CD1c-positive myeloid dendritic cell (primary cell): ENCODE measurements around the gene CNTN4.

Experiments used
- DNase-seq: peaks from one replicate; pipeline ENCODE4 v3.0.0-alpha.2; 2016; ENCODE audit errors: extremely low spot score

CNTN4 gene

GRCh38 chr3:2153053-2153452 lies 54.4 kb downstream of the CNTN4 start:
- no peak for DNase-seq

- no peak for DNase-seq
Observed at GRCh38 chr3:2153547-2153946, 54.9 kb downstream of the CNTN4 start.

DNA sequence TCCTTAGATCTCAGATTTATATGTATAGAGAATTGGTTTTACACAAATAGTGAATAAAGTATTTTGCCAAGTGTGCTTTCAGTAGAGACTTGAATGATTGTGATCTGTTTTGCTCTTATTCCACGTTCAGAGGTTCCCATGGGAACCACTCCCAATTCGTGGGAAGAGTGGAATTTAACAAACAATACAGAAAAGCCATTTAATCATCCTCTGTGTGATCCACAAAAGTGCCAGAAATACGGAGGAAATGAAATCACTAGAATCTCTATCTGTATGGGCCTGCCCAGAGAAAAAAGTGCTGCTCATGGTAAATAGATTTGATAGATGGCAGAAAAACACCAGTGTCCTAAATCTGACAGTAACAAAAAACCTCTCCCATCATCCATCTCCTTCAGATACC lies 56.0 kb downstream of the CNTN4 start:
- DNase-seq, result no peak

- DNase-seq, result no peak
Observed at GRCh38 chr3:2156244-2156847, 57.7 kb downstream of the CNTN4 start.

GRCh38 chr3:2158828-2159227 lies 60.2 kb downstream of the CNTN4 start:
- no peak for DNase-seq

GRCh38 chr3:2166552-2166951 lies 67.9 kb downstream of the CNTN4 start:
- DNase-seq, result no peak

- DNase-seq, result no peak
Observed at GRCh38 chr3:2172561-2173171, 74.0 kb downstream of the CNTN4 start.

DNA sequence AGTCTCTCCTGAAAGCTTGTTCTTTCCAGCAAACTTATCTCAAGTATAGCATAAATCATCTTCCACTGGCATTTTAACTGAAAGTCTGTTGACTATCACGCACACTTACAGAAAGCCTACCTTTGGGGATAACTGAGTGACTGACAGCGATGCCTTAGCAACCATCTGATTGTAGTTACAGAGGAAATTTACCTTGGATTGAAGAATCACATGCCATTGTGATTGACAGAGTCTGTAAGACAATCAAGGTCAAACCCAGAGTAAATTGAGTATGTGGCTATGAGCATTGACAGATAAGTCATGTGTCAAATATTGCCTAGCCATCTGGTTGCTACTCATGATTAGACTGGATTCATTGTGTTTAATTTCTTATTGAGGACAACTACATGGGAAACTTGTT lies 82.0 kb downstream of the CNTN4 start:
- DNase-seq, result no peak

- DNase-seq, result no peak
Observed at GRCh38 chr3:2198776-2199279, 100.2 kb downstream of the CNTN4 start.

DNA sequence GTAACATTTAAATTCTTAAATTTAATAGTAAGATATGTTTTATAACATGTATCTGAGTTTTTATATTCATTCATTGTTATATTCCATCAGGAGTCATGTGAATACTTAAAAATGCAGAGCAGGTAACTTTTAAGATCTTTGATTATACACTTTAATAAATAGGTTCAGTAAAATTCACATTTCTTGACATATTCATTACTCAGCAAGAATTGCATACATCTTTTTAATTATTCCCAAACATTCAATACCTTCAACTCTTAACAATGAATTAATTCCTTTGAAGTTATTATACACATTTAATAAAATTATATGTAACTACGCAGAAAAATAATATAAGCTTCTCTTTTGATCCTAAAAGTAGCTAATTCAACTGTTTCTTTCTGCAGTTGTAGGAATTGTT lies 105.4 kb downstream of the CNTN4 start:
- DNase-seq, result no peak

- no peak for DNase-seq
Observed at GRCh38 chr3:2205692-2206091, 107.0 kb downstream of the CNTN4 start.

DNA sequence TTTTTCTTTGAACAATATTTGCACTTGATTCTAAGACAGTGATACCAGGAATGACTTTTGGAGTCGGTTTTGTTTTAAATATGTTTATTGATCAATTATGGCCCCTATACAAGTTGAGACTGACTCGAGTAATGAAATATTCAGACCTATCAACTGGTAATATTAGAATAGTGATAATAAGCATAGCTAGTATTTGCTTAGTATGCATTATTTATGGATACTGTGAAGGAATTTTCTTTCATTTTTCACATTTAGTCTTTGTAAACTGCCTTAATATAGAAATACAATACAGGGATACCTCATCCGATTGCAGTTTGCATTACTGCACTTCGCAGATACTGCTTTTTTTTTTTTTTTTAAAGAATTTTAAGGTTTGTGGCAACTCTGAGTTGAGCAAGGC lies 107.9 kb downstream of the CNTN4 start:
- DNase-seq, result no peak

DNA sequence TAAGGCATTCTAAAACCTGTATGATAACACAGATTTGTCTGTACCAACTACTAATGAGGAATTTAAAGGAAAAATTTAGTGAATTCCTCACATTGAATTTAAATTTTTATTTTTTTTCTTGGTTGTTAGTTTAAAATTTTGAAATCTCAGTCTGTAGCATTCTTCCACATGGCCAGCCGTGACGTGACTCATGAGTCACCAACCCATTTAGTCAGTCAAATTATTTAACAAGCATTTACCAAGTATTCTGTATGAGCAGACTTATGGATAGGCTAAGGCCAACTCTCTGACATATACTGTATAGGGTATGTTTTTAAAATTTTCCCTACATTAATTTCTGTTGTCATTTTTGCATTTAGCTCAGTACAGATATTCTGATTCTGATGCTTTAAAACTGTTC lies 112.9 kb downstream of the CNTN4 start:
- no peak for DNase-seq

GRCh38 chr3:2212206-2212605 lies 113.5 kb downstream of the CNTN4 start:
- DNase-seq, result no peak

DNA sequence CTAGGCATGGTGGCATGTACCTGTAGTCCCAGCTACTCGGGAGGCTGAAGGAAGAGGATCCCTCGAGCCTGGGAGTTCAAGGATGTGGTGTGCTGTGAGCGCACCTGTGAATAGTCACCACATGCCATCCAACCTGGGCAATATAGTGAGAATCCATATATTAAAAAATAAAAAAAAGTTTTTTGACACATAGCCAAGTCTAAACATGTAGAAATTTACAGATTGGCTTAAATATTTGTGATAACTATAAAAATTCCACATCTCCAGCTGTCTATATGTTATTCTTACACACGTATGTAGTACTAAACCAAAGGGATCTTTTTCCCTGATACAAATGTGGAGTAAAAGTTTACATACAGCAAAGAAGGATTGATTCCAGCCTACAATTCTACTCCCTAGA lies 119.7 kb downstream of the CNTN4 start:
- DNase-seq, result no peak

- no peak for DNase-seq
Observed at GRCh38 chr3:2218816-2219215, 120.2 kb downstream of the CNTN4 start.

GRCh38 chr3:2236203-2236602 lies 137.5 kb downstream of the CNTN4 start:
- no peak for DNase-seq

DNA sequence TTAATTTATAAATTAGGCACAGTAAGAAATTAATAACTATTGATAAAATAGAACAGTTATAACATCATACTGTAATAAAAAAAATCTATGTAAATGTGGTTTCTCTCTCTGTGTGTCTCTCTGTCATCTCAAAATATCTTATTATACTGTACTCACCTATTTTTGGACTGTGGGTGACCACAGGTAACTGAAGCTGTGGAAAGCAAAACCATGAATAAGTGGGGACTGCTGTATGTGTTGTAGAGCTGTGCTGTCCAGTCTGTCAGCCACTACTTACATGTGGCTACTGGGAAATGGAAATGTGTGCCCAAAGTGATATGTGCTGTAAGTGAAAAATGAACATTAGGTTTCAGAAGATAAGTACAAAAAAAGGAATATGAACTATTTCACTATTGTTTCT lies 145.5 kb downstream of the CNTN4 start:
- no peak for DNase-seq

GRCh38 chr3:2246873-2247648 lies 148.4 kb downstream of the CNTN4 start:
- DNase-seq, result no peak

- DNase-seq, result no peak
Observed at GRCh38 chr3:2247831-2248230, 149.2 kb downstream of the CNTN4 start.

DNA sequence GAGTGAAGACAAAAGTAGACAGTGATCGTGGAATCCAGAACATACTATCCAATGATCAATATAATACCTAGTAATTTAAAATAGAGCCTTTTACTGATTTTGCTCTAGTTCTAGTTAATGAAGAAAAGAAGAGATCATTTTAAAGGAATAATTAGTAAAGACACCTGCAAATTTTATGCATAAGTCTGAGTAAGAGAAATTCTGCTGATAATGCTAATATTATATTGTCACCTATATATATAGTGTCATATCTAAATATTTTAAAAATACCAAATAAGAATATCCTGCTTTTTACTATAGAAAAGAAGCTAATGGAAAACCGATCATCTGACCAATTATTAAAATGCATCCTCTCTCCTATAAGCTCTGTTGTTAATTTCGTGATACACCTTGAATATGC lies 152.1 kb downstream of the CNTN4 start:
- no peak for DNase-seq

DNA sequence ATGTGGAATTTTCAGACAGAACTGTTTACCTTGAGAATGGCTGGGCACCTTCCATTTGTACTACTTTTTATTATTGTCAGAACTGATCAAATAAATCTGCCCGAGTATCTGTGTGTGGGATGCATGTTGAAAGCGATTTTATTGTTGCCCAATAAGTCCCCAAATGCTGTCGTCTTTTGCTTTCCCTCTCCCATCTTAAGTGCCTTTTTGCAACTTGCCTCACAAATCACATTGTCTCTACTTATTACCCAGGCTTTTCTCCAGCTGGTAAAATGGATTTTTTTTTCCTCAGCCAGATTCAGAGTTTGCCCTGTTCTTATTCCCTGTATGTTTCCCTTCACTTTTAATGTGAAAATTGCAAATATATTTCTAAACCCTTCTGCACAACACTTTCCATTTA lies 163.1 kb downstream of the CNTN4 start:
- no peak for DNase-seq

DNA sequence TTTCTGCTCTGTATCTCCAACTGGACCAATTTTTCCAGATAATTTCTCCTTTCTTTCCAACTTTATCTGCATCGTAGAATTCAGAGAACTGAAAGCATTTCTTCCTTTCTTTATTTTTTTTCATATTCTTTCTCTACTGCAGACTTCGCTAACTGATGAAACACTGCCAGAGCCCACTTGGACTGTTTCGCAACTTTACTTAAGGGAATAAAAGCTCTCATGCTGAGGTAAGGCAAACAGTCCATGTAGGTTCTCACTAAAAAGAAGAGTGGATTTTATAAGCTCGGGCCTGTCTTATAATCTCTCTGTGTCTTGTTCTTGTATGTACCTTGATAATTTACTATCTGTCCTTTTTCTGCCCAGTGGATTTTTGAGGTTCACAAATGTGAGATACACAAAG lies 163.5 kb downstream of the CNTN4 start:
- DNase-seq, result no peak
